Heart left ventricle (tissue), 16 donors: ENCODE measurements around the gene SUB1. TPM values are rescaled to one million over a fixed set of nuclear protein-coding genes. Genes with fewer than 3 reads are reported as not detected.
A peak's percentile ranks its signal among the peaks of the same experiment; 100 is the strongest.

Source experiments
- ATAC-seq, 4 donors: fragments of 200-7000 bp; cut with Tn5 transposase; one replicate each; pipeline ENCODE4 v1.9.1; 2020 to 2022; ENCODE audit warnings: moderate library complexity in 4 of 4, mild to moderate bottlenecking in 3 of 4, moderate number of reproducible peaks in 1 of 4
- DNase-seq, 5 donors: peaks; one replicate each; pipeline ENCODE4 v3.0.0-alpha.2; 2020
- H3K27ac ChIP-seq, 12 donors: fragments of 200-600 bp; sonication (generic) in 4 of 12; one replicate each; pipeline versions ENCODE4 v1.5.0 to v1.8.0; 2016 to 2022; ENCODE audit warnings: mild to moderate bottlenecking in 2 of 12
- H3K27me3 ChIP-seq, 9 donors: fragments of 200-600 bp; sonication (generic) in 2 of 9; one replicate each; pipeline versions ENCODE4 v1.5.1 to v1.8.0; 2016 to 2022; ENCODE audit warnings: mild to moderate bottlenecking in 3 of 9
- H3K36me3 ChIP-seq, 9 donors: fragments of 200-600 bp; sonication (generic) in 2 of 9; one replicate each; pipeline versions ENCODE4 v1.5.0 to v1.8.0; 2018 to 2022; ENCODE audit warnings: mild to moderate bottlenecking in 2 of 9
- H3K4me1 ChIP-seq, 12 donors: fragments of 200-600 bp; sonication (generic) in 4 of 12; one replicate each; pipeline versions ENCODE4 v1.5.0 to v1.8.0; 2016 to 2022; ENCODE audit warnings: mild to moderate bottlenecking in 3 of 12
- H3K4me3 ChIP-seq, 12 donors: fragments of 200-600 bp; sonication (generic) in 4 of 12; one replicate each; pipeline versions ENCODE4 v1.5.0 to v1.8.0; 2017 to 2022; ENCODE audit warnings: mild to moderate bottlenecking in 9 of 12, moderate library complexity in 4 of 12
- H3K9me3 ChIP-seq, 12 donors: fragments of 200-600 bp; sonication (generic) in 4 of 12; one replicate each; pipeline versions ENCODE4 v1.5.0 to v1.8.0; 2016 to 2022; ENCODE audit warnings: mild to moderate bottlenecking in 1 of 12
- CTCF ChIP-seq, 12 donors: fragments of 200-600 bp; sonication (generic) in 4 of 12; IDR thresholded peaks; one replicate each; pipeline versions ENCODE4 v1.5.0 to v1.8.0; 2018 to 2022; ENCODE audit warnings: antibody characterized with exemption in 12 of 12, mild to moderate bottlenecking in 5 of 12
- POLR2A ChIP-seq, 2 donors: fragments of 450-650 bp; IDR thresholded peaks; one replicate each; pipeline ENCODE4 v1.6.1; 2017; ENCODE audit warnings: antibody characterized with exemption in 2 of 2, mild to moderate bottlenecking in 2 of 2, moderate library complexity in 2 of 2
- WGBS, 4 donors: extraction: QIAGEN DNeasy Blood & Tissue Kit in 2 of 4; methylation state at CpG; one replicate each; pipeline versions ENCODE4 v1.1.5 to v1.1.7; 2013 to 2018; 5-methylcytosine and 5-hydroxymethylcytosine counted together
- intact Hi-C, 10 donors: fragments of 100-400 bp; cut with DNase I; formaldehyde crosslinking; loops; one replicate each; pipeline versions ENCODE4 v1.11.1 to v1.14.2; 2022
- polyA plus RNA-seq, 2 donors: library from polyadenylated mRNA; stranded (reverse); fragments of 200-250 nt; gene quantifications; one replicate each; pipeline ENCODE4 v1.2.3, GENCODE V29; 2013
- total RNA-seq, 9 donors: library from RNA; depleted of rRNA in 2 of 9; stranded (reverse); fragments of >200 nt in 2 of 9; fragmentation: NEBNext Ultra II Directional in 3 of 9; extraction: Animal tissue kit (Norgen Biotek cat#: 25700) in 3 of 9; gene quantifications; one replicate each; pipeline versions ENCODE4 v1.1.0 to v1.2.4, GENCODE V29; 2016 to 2023
- donor health status: ischemic (EF 13 %, LVEDD 7.1; RV severe dilation, severe dysfunction).
- donor health status: healthy with polysubstance abuse.
- donor health status: DM: no; HTN: yes; CAD: no.
- donor health status: DM: no; HTN: no; CAD: no.
- donor health status: ischemic (EF 25% LVEDD 6.9; RV normal size, moderate dysfunction).
- donor health status: ischemic (EF 25% LVEDD 5.7; RV mildly dilated, moderate dysfunction).
- donor health status: healthy.
- donor health status: DM: yes; HTN: yes; CAD: no.
- donor health status: ischemic (EF 35%, LVEDD 5.7; RV mildly dilated, moderate dysfunction).
- donor health status: nonischemic (EF 11% LVEDD 7.7; RV severe dilation, severe dysfunction).
- donor health status: DM: yes; HTN: yes; CAD: no.
- donor health status: PGD.
- donor health status: ischemic (EF 29% LVEDD 5.4; RV normal size, mild dysfunction).
- donor health status: nonischemic (EF 23%, LVEDD 6.1; RV moderate dilation, normal function).

Gene SUB1
- total and polyA plus RNA-seq, 11 donors = 118 to 244 (median 187) TPM

- Histone ChIP-seq H3K27me3 (no peaks in the 10 kb centered on the region), H3K27ac (no peak overlapping the region), H3K4me1 (peaks cover 0 to 6% (median 0%) of the 10 kb centered on the region in 12 donors), H3K9me3 (no peaks in the 10 kb centered on the region), H3K36me3 (no peaks in the 10 kb centered on the region), H3K4me3 (no peak overlapping the region)
- ATAC-seq (no peak), DNase-seq (no peak)
- WGBS, 4 donors = 75 to 80% (median 78%) methylated on average over 6 of the region's 6 CpGs
- intact Hi-C loops = no loop called here
- TF ChIP-seq POLR2A (IDR thresholded peaks at IDR 0.05) = no peak
Measured at GRCh38 chr5:32646061-32646969, 61.0 kb downstream of the SUB1 start.

DNA sequence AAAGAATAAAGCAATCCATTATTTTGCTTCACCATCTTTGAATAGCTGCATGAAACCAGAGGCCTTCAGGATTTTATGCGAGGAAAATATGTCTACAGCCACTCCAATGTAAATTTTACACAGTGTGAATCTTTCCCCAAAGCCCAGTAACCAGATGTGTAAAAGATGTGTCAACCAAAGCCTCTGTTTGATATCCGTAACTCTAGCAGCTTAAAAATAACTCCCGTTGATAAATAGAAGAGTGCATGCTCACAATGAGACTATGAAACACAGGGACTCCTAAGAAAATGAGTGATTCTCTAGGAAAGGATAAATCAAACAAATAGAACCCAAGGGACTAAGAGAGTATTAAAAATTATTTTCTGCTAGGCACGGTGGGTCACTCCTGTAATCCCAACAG is 65.7 kb downstream of the SUB1 start:
- H3K9me3 ChIP-seq = peaks cover 0 to 9% (median 0%) of the 10 kb centered on the region in 12 donors
- H3K36me3 ChIP-seq = no peaks in the 10 kb centered on the region
- TF ChIP-seq CTCF (IDR thresholded peaks at IDR 0.05) (no peak), POLR2A (IDR thresholded peaks at IDR 0.05) (no peak)
- ATAC-seq (peak in 3 of 4 donors; percentile 33 to 56 (median 47)), DNase-seq (no peak)
- intact Hi-C loops = no loop called here
- peak overlapping the region in 3 of 12 donors; percentile 11 to 49 (median 20) for H3K27ac ChIP-seq
- H3K4me3 ChIP-seq = no peak overlapping the region
- H3K27me3 ChIP-seq = no peaks in the 10 kb centered on the region
- WGBS, 4 donors = 55 to 64% (median 60%) methylated on average over 4 of the region's 4 CpGs
- peaks cover 0 to 14% (median 5%) of the 10 kb centered on the region in 12 donors for H3K4me1 ChIP-seq

- TF ChIP-seq CTCF (IDR thresholded peaks at IDR 0.05) = no peak
- H3K27me3 ChIP-seq = no peaks in the 10 kb centered on the region
- H3K27ac ChIP-seq = peak overlapping the region in 3 of 12 donors; percentile 11 to 49 (median 20)
- no peaks in the 10 kb centered on the region for H3K36me3 ChIP-seq
- H3K4me3 ChIP-seq = no peak overlapping the region
- DNase-seq = no peak
- H3K9me3 ChIP-seq = peaks cover 0 to 9% (median 0%) of the 10 kb centered on the region in 12 donors
- 24 to 47% (median 34%) methylated on average over 5 of the region's 5 CpGs for WGBS, 4 donors
- peaks cover 0 to 14% (median 5%) of the 10 kb centered on the region in 12 donors for H3K4me1 ChIP-seq
- intact Hi-C loops = no loop called here
- ATAC-seq = peak in 1 of 4 donors; percentile 43
Measured at GRCh38 chr5:32651638-32652037, 66.3 kb downstream of the SUB1 start.

Other genes with a start within 250 kb of the SUB1 start
- 10 to 100 TPM; 53.7 to 79.9 (median 63.8) TPM for gene ZFR, start 140.8 kb upstream of the SUB1 start, total RNA-seq
- gene ZFR, start 140.8 kb upstream of the SUB1 start, polyA plus RNA-seq = 10 to 100 TPM; 18.2 to 53.6 TPM
- gene NPR3, start 125.8 kb downstream of the SUB1 start, total RNA-seq = 100 to 1,000 TPM in 3 of 9 donors, 10 to 100 TPM in 5, 1 to 10 TPM in 1; 8.8 to 127 (median 34.9) TPM
- gene NPR3, start 125.8 kb downstream of the SUB1 start, polyA plus RNA-seq = 10 to 100 TPM in 1 of 2 donors, 1 to 10 TPM in 1; 9.8 to 20.5 TPM